Osteoblast (primary cell): ENCODE measurements around the gene CACNA2D1. TPM values are rescaled to one million over a fixed set of nuclear protein-coding genes. Genes with fewer than 3 reads are reported as not detected.

Source experiments
- DNase-seq: peaks from one replicate; pipeline ENCODE4 v3.0.0; 2011; ENCODE audit warnings: low spot score, mixed read lengths; ENCODE audit not compliant: insufficient read length; ENCODE audit errors: missing footprints
- H2AFZ ChIP-seq: 2 replicates; pipeline ENCODE4 v1.6.0; 2011; ENCODE audit warnings: mild to moderate bottlenecking, low read length
- H3K27ac ChIP-seq: 2 replicates; pipeline ENCODE4 v1.5.1; 2011; ENCODE audit warnings: mild to moderate bottlenecking, low read depth, low read length, moderate library complexity
- H3K27me3 ChIP-seq: 2 replicates; pipeline ENCODE4 v1.6.0; 2012; ENCODE audit warnings: mild to moderate bottlenecking, control low read depth, inconsistent platforms, low read length, moderate library complexity; ENCODE audit not compliant: insufficient read depth
- H3K36me3 ChIP-seq: 2 replicates; pipeline ENCODE4 v1.5.1; 2011; ENCODE audit warnings: mild to moderate bottlenecking, low read length, control low read depth, moderate library complexity; ENCODE audit not compliant: insufficient read depth
- H3K4me1 ChIP-seq: 2 replicates; pipeline ENCODE4 v1.5.1; 2011; ENCODE audit warnings: mild to moderate bottlenecking, low read length, control low read depth, moderate library complexity; ENCODE audit not compliant: insufficient read depth
- H3K4me2 ChIP-seq: 2 replicates; pipeline ENCODE4 v1.6.0; 2011; ENCODE audit warnings: mild to moderate bottlenecking, low read length; ENCODE audit not compliant: insufficient read depth
- H3K4me3 ChIP-seq: fragments of 200-600 bp; sonication (generic); 3 replicates; pipeline ENCODE4 v1.5.1; 2012; ENCODE audit warnings: mild to moderate bottlenecking, low read length, inconsistent platforms; ENCODE audit not compliant: insufficient read depth
- H3K79me2 ChIP-seq: 2 replicates; pipeline ENCODE4 v1.6.0; 2012; ENCODE audit warnings: mild to moderate bottlenecking, low read length, control low read depth, inconsistent platforms; ENCODE audit not compliant: insufficient read depth
- H3K9me3 ChIP-seq: 2 replicates; pipeline ENCODE4 v1.5.1; 2011; ENCODE audit warnings: low read depth, low read length, control low read depth
- H4K20me1 ChIP-seq: 2 replicates; pipeline ENCODE4 v1.6.0; 2012; ENCODE audit warnings: mild to moderate bottlenecking, low read length, control low read depth; ENCODE audit not compliant: insufficient read depth
- CTCF ChIP-seq: IDR thresholded peaks from 2 replicates; pipeline ENCODE4 v1.5.1; 2011; ENCODE audit warnings: mild to moderate bottlenecking, low read depth, low read length, moderate library complexity; ENCODE audit errors: extremely low read depth
- total RNA-seq: library from RNA; depleted of rRNA; stranded (reverse); fragments of >200 nt; gene quantifications from 2 replicates; pipeline ENCODE4 v1.2.3, GENCODE V29; 2012

Gene CACNA2D1
- total RNA-seq, 1 donor, result 145 TPM

GRCh38 chr7:82375129-82375528, 68.4 kb downstream of the CACNA2D1 start:
- Histone ChIP-seq H3K4me1 (no peaks in the 10 kb centered on the region), H3K27me3 (no peaks in the 10 kb centered on the region), H3K9me3 (no peaks in the 10 kb centered on the region), H3K79me2 (peaks cover 45% of the 10 kb centered on the region), H3K4me3 (no peak overlapping the region), H3K4me2 (no peak overlapping the region), H3K36me3 (no peaks in the 10 kb centered on the region), H2AFZ (no peak overlapping the region), H3K27ac (no peak overlapping the region), H4K20me1 (peaks cover 16% of the 10 kb centered on the region)
- no peak for TF ChIP-seq CTCF
- DNase-seq, result no peak

DNA sequence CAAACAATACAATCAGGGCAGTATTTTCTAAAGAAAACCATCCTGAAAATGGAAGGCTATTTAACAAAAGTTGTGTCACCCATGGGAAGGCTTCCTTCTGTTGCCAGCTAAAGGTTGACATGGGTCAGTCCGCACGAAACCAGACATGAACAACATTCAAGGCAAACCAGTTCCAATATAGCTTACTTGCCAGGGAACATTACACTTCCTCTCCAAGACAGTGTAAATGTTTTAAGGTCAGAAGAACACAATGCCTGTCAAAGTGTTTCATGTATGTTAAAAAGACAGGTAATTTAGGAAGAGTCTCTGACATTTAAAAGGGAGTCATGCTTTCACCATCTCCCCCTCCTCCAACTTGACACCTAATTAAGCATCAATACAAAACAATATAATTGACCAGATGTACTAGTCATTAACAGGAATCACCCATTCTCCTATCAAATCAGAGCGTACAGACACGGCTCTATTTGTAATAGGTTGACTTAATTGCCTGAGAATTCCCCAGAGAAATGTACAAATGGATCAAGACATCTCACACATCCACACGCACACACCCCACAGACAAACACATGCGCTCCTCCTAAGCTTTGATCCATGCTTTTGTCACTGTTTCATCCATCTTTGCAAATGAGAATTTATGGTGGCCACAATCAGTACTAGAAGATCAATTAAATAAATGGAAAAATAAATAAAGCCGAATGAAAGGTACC, 69.5 kb downstream of the CACNA2D1 start:
- Histone ChIP-seq H3K27me3 (no peaks in the 10 kb centered on the region), H3K4me3 (no peak overlapping the region), H3K9me3 (no peaks in the 10 kb centered on the region), H3K4me2 (no peak overlapping the region), H3K36me3 (no peaks in the 10 kb centered on the region), H3K4me1 (peaks cover 2% of the 10 kb centered on the region), H3K79me2 (peaks cover 45% of the 10 kb centered on the region), H2AFZ (no peak overlapping the region), H3K27ac (no peak overlapping the region), H4K20me1 (peaks cover 16% of the 10 kb centered on the region)
- no peak for TF ChIP-seq CTCF
- no peak for DNase-seq

DNA sequence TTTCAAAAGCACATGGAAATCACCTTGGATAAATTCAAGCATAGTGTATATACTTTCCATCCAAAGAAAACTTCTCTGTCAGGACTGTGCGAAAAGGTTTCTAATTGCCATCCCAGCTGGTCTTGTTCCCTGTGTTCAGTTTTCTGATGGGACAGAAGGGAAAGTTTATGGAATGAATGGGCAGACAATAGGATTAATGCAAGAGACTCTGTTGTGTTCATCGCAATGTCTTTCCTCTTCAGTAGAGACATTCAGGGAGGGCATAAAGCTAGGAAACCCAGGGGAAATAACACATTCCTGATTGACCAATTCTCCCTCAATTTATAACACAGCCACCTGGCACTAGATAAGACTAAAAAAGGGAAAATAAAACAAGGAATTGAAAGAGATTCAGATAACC, 78.9 kb downstream of the CACNA2D1 start:
- no peak for TF ChIP-seq CTCF
- H2AFZ ChIP-seq, result no peak overlapping the region
- no peak for DNase-seq
- peaks cover 39% of the 10 kb centered on the region for H3K79me2 ChIP-seq
- H3K27me3 ChIP-seq, result no peaks in the 10 kb centered on the region
- no peak overlapping the region for H3K4me2 ChIP-seq
- H4K20me1 ChIP-seq, result peaks cover 13% of the 10 kb centered on the region
- H3K27ac ChIP-seq, result no peak overlapping the region
- no peaks in the 10 kb centered on the region for H3K9me3 ChIP-seq
- no peak overlapping the region for H3K4me3 ChIP-seq
- H3K4me1 ChIP-seq, result peaks cover 21% of the 10 kb centered on the region
- peaks cover 4% of the 10 kb centered on the region for H3K36me3 ChIP-seq

DNA sequence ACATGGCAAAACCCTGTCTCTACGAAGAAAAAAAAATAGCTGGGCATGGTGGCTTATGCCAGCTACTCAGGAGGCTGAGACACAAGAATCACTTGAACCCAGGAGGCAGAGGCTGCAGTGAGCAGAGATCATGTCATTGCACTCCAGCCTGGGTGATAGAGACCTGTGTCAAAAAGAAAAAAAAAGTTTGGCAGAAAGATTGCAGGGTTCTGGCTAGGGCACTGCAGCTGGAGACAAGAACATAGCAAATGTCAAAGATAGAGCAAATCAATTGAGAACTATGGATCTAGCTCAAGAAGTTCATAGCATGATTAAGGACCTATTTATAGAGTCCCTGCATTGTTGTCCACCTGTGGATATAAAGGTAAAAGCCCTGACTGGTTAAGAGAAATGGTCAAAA, 79.5 kb downstream of the CACNA2D1 start:
- H3K27me3 ChIP-seq, result no peaks in the 10 kb centered on the region
- TF ChIP-seq CTCF, result no peak
- H4K20me1 ChIP-seq, result peaks cover 14% of the 10 kb centered on the region
- peaks cover 19% of the 10 kb centered on the region for H3K4me1 ChIP-seq
- no peaks in the 10 kb centered on the region for H3K9me3 ChIP-seq
- H3K4me2 ChIP-seq, result no peak overlapping the region
- peaks cover 4% of the 10 kb centered on the region for H3K36me3 ChIP-seq
- H3K4me3 ChIP-seq, result no peak overlapping the region
- H3K79me2 ChIP-seq, result peaks cover 40% of the 10 kb centered on the region
- no peak overlapping the region for H2AFZ ChIP-seq
- no peak for DNase-seq
- no peak overlapping the region for H3K27ac ChIP-seq
